GM18520 (cell line): ENCODE data around the gene ARHGAP30.
"Not testable (repeated sequence)": the region's sequence is repeated elsewhere in the genome, so short reads cannot be mapped to it uniquely, and the experiment has no call there.

ENCODE experiments used
- ATAC-seq: cut with Tn5 transposase; IDR thresholded peaks from one replicate; pipeline ENCODE4 v1.9.1; 2021; ENCODE audit not compliant: unreplicated experiment

ARHGAP30 gene

GRCh38 chr1:161045736-161046604 is 23.7 kb downstream of the ARHGAP30 start, which contains the start of gene USF1:
USF1 (minus strand) TSS chr1:161045977; CDS start chr1:161043275, 2,702 bp downstream.
- ATAC-seq, result peak; percentile 66

GRCh38 chr1:161044908-161045735 is 24.6 kb downstream of the ARHGAP30 start:
- ATAC-seq, result peak; percentile 31

GRCh38 chr1:161044535-161044907 is 25.2 kb downstream of the ARHGAP30 start:
- ATAC-seq, result no peak

- no peak for ATAC-seq
Measured at GRCh38 chr1:161039546-161039945, 30.1 kb downstream of the ARHGAP30 start.

- no peak for ATAC-seq
Measured at GRCh38 chr1:161039154-161039545, 30.5 kb downstream of the ARHGAP30 start.

DNA sequence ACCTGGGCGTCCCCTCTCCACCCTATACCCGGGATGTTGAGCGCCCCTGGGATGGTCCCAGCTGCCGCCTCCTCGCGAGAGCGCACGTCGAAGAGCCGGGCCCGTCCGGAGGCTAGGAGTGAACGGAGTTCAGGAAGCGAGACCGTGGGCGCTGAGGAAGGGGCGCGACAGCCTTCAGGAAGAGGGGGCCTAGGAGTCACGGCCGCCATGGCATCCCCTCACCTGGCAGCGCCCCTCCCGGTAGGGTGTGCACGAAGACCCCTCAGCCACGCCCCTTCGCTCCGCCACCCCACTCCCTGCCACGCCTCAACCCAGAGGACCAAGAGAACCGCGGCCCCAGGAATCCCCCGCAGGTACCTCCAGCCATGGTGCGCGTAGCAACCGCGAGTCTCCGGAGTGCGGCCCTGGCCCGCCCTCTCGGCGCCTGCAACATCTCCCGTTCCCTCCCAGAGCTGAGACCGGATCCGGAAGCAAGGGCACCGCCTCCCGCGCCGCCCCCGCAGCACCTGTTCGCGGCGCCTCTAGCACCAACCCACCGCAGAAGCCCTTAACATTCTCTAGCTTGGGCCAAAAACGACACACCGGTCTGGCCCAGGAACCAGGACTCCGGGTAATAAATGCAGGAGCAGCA is 31.1 kb downstream of the ARHGAP30 start, which contains the start of gene TSTD1:
Gene TSTD1 (minus strand): TSS at position 442 of the 631 bp plus-strand sequence. CDS start 75 bp downstream, at position 367.
- peak; percentile 71 for ATAC-seq

GRCh38 chr1:161037661-161038522 is 31.8 kb downstream of the ARHGAP30 start:
- no peak for ATAC-seq

DNA sequence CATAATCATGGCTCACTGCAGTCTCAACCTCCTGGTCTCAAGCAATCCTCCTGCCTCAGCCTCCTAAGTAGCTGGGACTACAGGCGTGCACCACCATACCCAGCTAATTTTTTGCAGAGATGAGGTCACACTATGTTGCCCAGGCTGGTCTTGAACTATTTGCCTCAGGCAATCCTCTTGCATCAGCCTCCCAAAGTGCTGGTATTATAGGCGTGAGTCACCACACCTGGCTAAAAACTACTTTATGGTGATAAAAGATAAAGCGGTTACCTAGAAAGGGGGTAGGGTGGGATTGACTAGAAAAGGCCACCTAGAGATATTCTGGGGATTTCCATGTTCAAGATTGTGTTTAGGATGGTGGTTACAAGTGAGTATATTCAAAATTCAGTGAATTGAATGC is 35.9 kb downstream of the ARHGAP30 start:
- ATAC-seq, result no peak

DNA sequence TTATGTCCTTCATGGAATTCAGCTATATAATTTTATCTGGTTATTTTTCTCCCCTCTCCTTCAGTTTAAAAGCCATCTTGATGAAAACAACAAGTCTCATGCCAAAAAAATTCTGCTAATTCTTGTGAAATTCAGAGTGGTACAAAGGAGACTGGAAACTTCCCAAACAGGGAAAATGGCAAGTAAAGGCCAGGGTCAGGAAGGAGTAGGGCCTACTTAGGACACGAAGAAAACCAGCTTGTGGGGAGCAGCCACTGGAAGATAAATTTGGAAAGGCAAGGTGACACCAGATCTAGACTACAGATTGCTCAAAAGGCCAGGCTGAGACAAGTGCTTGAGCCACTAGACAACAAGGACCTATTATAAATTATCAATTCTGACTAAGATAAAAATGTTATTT is 37.3 kb downstream of the ARHGAP30 start:
- ATAC-seq, result no peak

DNA sequence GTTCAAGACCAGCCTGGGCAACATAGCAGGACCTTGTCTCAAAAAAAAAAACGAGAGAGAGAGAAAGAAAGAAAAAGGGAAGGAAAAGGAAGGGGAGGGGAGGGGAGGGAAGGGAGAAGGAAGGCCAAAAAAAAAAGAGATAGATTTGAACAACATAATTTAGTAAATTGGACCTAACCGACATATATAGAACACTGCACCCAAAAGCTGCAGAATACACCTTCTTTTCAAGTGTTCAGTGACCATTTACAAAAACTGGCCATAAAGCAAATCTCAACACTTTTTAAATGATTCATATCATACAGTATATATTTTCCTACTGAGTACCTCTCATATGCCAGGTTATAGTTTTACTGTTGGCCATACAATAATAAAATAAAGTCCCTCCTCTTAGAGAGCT is 37.8 kb downstream of the ARHGAP30 start:
- no peak for ATAC-seq

GRCh38 chr1:161029466-161029865 is 40.2 kb downstream of the ARHGAP30 start:
- not testable (repeated sequence) for ATAC-seq

DNA sequence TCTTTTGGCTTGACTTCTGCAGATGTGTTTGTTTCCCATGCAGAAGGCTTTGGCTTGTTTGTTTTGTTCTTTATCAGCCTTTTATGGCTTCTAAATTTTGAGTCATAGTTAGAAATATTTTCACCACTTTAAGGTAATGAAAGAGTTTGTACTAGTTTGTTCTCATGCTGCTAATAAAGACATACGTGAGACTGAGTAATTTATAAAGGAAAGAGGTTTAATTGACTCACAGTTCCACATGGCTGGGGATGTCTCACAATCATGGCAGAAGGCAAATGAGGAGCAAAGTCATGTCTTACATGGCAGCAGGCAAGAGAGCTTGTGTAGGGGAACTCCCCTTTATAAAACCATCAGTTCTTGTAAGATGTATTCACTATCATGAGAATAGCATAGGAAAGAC is 42.7 kb downstream of the ARHGAP30 start:
- ATAC-seq, result not testable (repeated sequence)

GRCh38 chr1:161022432-161022831 is 47.3 kb downstream of the ARHGAP30 start:
- not testable (repeated sequence) for ATAC-seq

DNA sequence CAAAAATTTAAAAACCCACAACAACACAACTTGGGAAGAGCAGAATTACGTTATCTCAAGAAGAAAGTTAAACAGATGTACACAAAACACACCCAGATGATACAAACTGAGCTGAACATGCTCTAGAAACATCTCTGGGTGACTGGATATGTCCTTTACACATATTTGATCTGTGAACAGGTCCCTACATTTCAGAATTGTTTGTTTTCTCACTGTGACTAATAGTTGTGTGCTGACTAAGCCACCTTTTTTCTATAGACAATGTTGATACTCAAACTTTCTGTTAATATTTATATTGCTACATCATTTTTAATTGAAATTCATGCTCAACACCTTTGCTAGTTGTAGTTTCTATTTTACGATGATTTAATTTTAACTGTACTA is 47.7 kb downstream of the ARHGAP30 start:
- ATAC-seq, result no peak

DNA sequence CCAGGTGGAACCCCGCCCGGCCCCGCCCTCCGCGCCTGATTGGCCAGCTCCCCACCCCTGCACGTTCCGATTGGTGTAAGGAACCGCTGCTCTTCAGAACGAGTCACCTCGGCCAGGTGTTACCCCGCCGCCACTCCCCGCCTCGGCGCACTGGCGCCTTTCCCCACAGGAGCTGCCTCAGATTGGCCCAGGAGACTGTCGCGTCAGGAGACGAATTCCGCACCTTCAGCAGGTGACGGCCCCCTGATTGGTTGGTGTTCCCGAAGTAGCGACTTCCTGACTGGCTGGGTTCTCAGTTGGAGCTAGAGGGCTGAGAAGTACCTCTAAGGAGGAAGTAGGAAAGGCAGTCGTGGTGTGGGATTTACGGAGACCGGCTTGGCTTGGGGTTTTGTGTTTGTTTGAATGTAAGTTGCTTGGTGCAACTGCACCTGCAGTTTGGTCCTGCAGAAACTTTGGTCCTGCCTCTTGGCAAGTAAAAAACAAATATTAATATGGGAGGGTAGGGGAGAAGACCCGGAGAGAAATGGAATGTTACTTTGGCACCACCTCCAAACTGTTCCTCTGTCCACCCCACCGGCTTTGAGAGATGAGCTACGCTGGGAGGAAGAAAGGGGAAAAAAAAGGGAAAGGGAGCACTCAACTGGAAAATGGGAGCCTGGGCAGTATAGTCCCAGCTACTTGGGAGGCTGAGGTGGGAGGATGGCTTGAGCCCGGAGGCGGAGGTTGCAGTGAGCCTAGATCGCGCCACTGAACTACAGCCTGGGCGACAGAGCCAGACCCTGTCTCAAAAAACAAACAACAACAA is 48.3 kb downstream of the ARHGAP30 start:
- peak; percentile 68 for ATAC-seq

GRCh38 chr1:161020509-161021164 is 49.1 kb downstream of the ARHGAP30 start, which contains the start of gene F11R:
F11R (minus strand) TSS chr1:161021152; CDS start chr1:161021073, 79 bp downstream.
- no peak for ATAC-seq

DNA sequence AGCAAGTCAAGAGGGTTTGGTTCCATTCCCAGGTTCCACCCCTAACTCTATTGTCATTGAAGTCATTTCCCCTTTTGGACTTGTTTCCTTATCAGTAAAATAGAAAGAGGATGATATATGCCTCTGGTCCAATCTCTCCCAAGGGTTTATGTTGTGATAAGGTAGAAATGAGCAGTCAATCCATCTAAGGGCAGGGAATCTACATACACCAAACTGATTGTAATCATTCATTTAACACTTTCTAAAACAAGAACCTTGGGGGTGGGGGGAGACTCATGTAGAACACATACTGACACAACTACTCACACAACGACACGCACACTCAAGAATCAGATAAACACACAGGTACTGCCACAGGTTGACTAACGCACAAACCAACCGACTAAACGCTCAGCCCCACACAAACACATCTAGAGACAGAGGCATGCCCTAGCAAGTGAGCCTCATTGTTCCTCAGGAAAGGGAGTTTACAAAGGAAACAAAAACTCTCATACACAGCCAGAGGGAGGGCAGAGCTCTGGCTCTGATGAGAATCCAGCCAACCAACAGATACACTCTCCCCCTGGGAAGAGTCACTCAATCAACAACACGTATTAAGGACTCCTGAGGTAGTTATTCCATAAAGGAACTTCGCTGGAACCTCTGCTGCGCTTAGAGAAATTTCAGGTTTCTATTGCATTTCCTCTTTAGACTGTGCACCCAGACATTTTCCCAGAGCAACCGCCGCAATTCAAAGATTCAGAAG is 49.8 kb downstream of the ARHGAP30 start:
- ATAC-seq, result no peak

- ATAC-seq, result not testable (repeated sequence)
Measured at GRCh38 chr1:161019111-161019660, 50.5 kb downstream of the ARHGAP30 start.
